Measurements from ENCODE around the gene CEP83. TPM values are rescaled to one million over a fixed set of nuclear protein-coding genes. Genes with fewer than 3 reads are reported as not detected.
"Not testable (repeated sequence)": the region's sequence is repeated elsewhere in the genome, so short reads cannot be mapped to it uniquely, and the experiment has no call there.

Gene CEP83
- total and polyA plus RNA-seq, 5 donors: 14.4 to 45.7 (median 26.5) TPM

GRCh38 chr12:94333396-94333795, 126.3 kb downstream of the CEP83 start:
- H3K4me1 ChIP-seq (ENCODE audit: control insufficient read depth, insufficient read depth, low read length): no peaks in the 10 kb centered on the region
- intact Hi-C loops (cut with DNase I): no loop called here
- no peak overlapping the region for H3K4me3 ChIP-seq (ENCODE audit: low read length)
- DNase-seq (no peak), ATAC-seq (no peak)
- no peaks in the 10 kb centered on the region for H3K27me3 ChIP-seq (ENCODE audit: control insufficient read depth, insufficient read depth)
- H3K27ac ChIP-seq (ENCODE audit: low read length): no peak overlapping the region
- no peaks in the 10 kb centered on the region for H3K9me3 ChIP-seq (ENCODE audit: control insufficient read depth, low read length)
- WGBS: 86% methylated on average over 3 of the region's 3 CpGs

- WGBS: 89% methylated on average over 1 of the region's 1 CpG
- intact Hi-C loops (cut with DNase I): loop anchor here in 2 of 4 donors (10.0 kb wide), 1 partner anchor 205 kb away; no protein-coding TSS in a partner anchor
Observed at GRCh38 chr12:94329366-94329765, 130.3 kb downstream of the CEP83 start.

GRCh38 chr12:94327809-94328208, 131.9 kb downstream of the CEP83 start:
- Histone ChIP-seq H3K9me3 (ENCODE audit: control insufficient read depth, low read length) (no peaks in the 10 kb centered on the region), H3K4me1 (ENCODE audit: control insufficient read depth, insufficient read depth, low read length) (no peaks in the 10 kb centered on the region), H3K27me3 (ENCODE audit: control insufficient read depth, insufficient read depth) (no peaks in the 10 kb centered on the region), H3K4me3 (ENCODE audit: low read length) (no peak overlapping the region), H3K27ac (ENCODE audit: low read length) (no peak overlapping the region)
- intact Hi-C loops (cut with DNase I): loop anchor here in 2 of 4 donors (10.0 kb wide), 1 partner anchor 207 kb away; no protein-coding TSS in a partner anchor
- ATAC-seq: no peak
- no peak for DNase-seq
- 86% methylated on average over 1 of the region's 1 CpG for WGBS

More at GRCh38 chr12:94329366-94329765, 130.3 kb downstream of the CEP83 start:
- H3K4me1 ChIP-seq (ENCODE audit: control insufficient read depth, insufficient read depth, low read length): no peaks in the 10 kb centered on the region
- H3K9me3 ChIP-seq (ENCODE audit: control insufficient read depth, low read length): no peaks in the 10 kb centered on the region
- no peak overlapping the region for H3K27ac ChIP-seq (ENCODE audit: low read length)
- DNase-seq: no peak
- H3K27me3 ChIP-seq (ENCODE audit: control insufficient read depth, insufficient read depth): no peaks in the 10 kb centered on the region
- no peak for ATAC-seq
- no peak overlapping the region for H3K4me3 ChIP-seq (ENCODE audit: low read length)

- H3K4me1 ChIP-seq (ENCODE audit: control insufficient read depth, insufficient read depth, low read length): no peaks in the 10 kb centered on the region
- H3K27me3 ChIP-seq (ENCODE audit: control insufficient read depth, insufficient read depth): no peaks in the 10 kb centered on the region
- no peak overlapping the region for H3K27ac ChIP-seq (ENCODE audit: low read length)
- intact Hi-C loops (cut with DNase I): loop anchor here in 2 of 4 donors (10.0 kb wide), 1 partner anchor 208 kb away; no protein-coding TSS in a partner anchor
- H3K4me3 ChIP-seq (ENCODE audit: low read length): no peak overlapping the region
- no peak for DNase-seq
- H3K9me3 ChIP-seq (ENCODE audit: control insufficient read depth, low read length): no peaks in the 10 kb centered on the region
- no peak for ATAC-seq
Observed at GRCh38 chr12:94326727-94327126, 132.9 kb downstream of the CEP83 start.

GRCh38 chr12:94326234-94326633, 133.4 kb downstream of the CEP83 start:
- H3K27ac ChIP-seq (ENCODE audit: low read length): no peak overlapping the region
- no peaks in the 10 kb centered on the region for H3K9me3 ChIP-seq (ENCODE audit: control insufficient read depth, low read length)
- no peaks in the 10 kb centered on the region for H3K4me1 ChIP-seq (ENCODE audit: control insufficient read depth, insufficient read depth, low read length)
- intact Hi-C loops (cut with DNase I): loop anchor here in 2 of 4 donors (10.0 kb wide), 1 partner anchor 209 kb away; no protein-coding TSS in a partner anchor
- no peak overlapping the region for H3K4me3 ChIP-seq (ENCODE audit: low read length)
- H3K27me3 ChIP-seq (ENCODE audit: control insufficient read depth, insufficient read depth): no peaks in the 10 kb centered on the region
- no peak for DNase-seq
- 100% methylated on average over 1 of the region's 1 CpG for WGBS
- no peak for ATAC-seq

GRCh38 chr12:94322346-94322745, 137.3 kb downstream of the CEP83 start:
- no peak for ATAC-seq
- Histone ChIP-seq H3K27me3 (ENCODE audit: control insufficient read depth, insufficient read depth) (no peaks in the 10 kb centered on the region), H3K27ac (ENCODE audit: low read length) (no peak overlapping the region), H3K9me3 (ENCODE audit: control insufficient read depth, low read length) (no peaks in the 10 kb centered on the region), H3K4me3 (ENCODE audit: low read length) (no peak overlapping the region), H3K4me1 (ENCODE audit: control insufficient read depth, insufficient read depth, low read length) (no peaks in the 10 kb centered on the region)
- intact Hi-C loops (cut with DNase I): loop anchor here in 2 of 4 donors (10.0 kb wide), 1 partner anchor 212 kb away; no protein-coding TSS in a partner anchor
- peak in 1 of 3 donors; percentile 59 for DNase-seq
- 65% methylated on average over 2 of the region's 2 CpGs for WGBS

GRCh38 chr12:94320109-94320508, 139.6 kb downstream of the CEP83 start:
- ATAC-seq (no peak), DNase-seq (no peak)
- intact Hi-C loops (cut with DNase I): loop anchor here in 2 of 4 donors (10.0 kb wide), 1 partner anchor 215 kb away; no protein-coding TSS in a partner anchor
- Histone ChIP-seq H3K9me3 (ENCODE audit: control insufficient read depth, low read length) (no peaks in the 10 kb centered on the region), H3K4me3 (ENCODE audit: low read length) (no peak overlapping the region), H3K27me3 (ENCODE audit: control insufficient read depth, insufficient read depth) (no peaks in the 10 kb centered on the region), H3K27ac (ENCODE audit: low read length) (no peak overlapping the region), H3K4me1 (ENCODE audit: control insufficient read depth, insufficient read depth, low read length) (no peaks in the 10 kb centered on the region)

GRCh38 chr12:94318181-94318580, 141.5 kb downstream of the CEP83 start:
- H3K27ac ChIP-seq (ENCODE audit: low read length): no peak overlapping the region
- H3K9me3 ChIP-seq (ENCODE audit: control insufficient read depth, low read length): no peaks in the 10 kb centered on the region
- no peak for ATAC-seq
- H3K27me3 ChIP-seq (ENCODE audit: control insufficient read depth, insufficient read depth): no peaks in the 10 kb centered on the region
- no peak overlapping the region for H3K4me3 ChIP-seq (ENCODE audit: low read length)
- intact Hi-C loops (cut with DNase I): loop anchor here in 1 of 4 donors (10.0 kb wide), 1 partner anchor 197 kb away; no protein-coding TSS in a partner anchor
- 54% methylated on average over 1 of the region's 1 CpG for WGBS
- DNase-seq: no peak
- no peaks in the 10 kb centered on the region for H3K4me1 ChIP-seq (ENCODE audit: control insufficient read depth, insufficient read depth, low read length)

- not testable (repeated sequence) for H3K4me1 ChIP-seq (ENCODE audit: control insufficient read depth, insufficient read depth, low read length); ATAC-seq; H3K9me3 ChIP-seq (ENCODE audit: control insufficient read depth, low read length); H3K27ac ChIP-seq (ENCODE audit: low read length); H3K27me3 ChIP-seq (ENCODE audit: control insufficient read depth, insufficient read depth); H3K4me3 ChIP-seq (ENCODE audit: low read length); DNase-seq
- WGBS: 97% methylated on average over 2 of the region's 2 CpGs
- intact Hi-C loops (cut with DNase I): loop anchor here in 1 of 4 donors (10.0 kb wide), 1 partner anchor 198 kb away; no protein-coding TSS in a partner anchor
Observed at GRCh38 chr12:94316600-94316999, 143.1 kb downstream of the CEP83 start.

- no peak for DNase-seq
- H3K4me3 ChIP-seq (ENCODE audit: low read length): no peak overlapping the region
- no peak for ATAC-seq
- intact Hi-C loops (cut with DNase I): loop anchor here in 1 of 4 donors (10.0 kb wide), 1 partner anchor 202 kb away; no protein-coding TSS in a partner anchor
- H3K4me1 ChIP-seq (ENCODE audit: control insufficient read depth, insufficient read depth, low read length): no peaks in the 10 kb centered on the region
- WGBS: 97% methylated on average over 1 of the region's 1 CpG
- no peaks in the 10 kb centered on the region for H3K9me3 ChIP-seq (ENCODE audit: control insufficient read depth, low read length)
- no peak overlapping the region for H3K27ac ChIP-seq (ENCODE audit: low read length)
- H3K27me3 ChIP-seq (ENCODE audit: control insufficient read depth, insufficient read depth): no peaks in the 10 kb centered on the region
Observed at GRCh38 chr12:94312378-94312777, 147.3 kb downstream of the CEP83 start.

- intact Hi-C loops (cut with DNase I): no loop called here
- WGBS: 89% methylated on average over 5 of the region's 5 CpGs
- H3K4me1 ChIP-seq (ENCODE audit: control insufficient read depth, insufficient read depth, low read length): peaks cover 2% of the 10 kb centered on the region
- no peak for DNase-seq
- ATAC-seq: no peak
- no peaks in the 10 kb centered on the region for H3K9me3 ChIP-seq (ENCODE audit: control insufficient read depth, low read length)
- no peaks in the 10 kb centered on the region for H3K27me3 ChIP-seq (ENCODE audit: control insufficient read depth, insufficient read depth)
- no peak overlapping the region for H3K27ac ChIP-seq (ENCODE audit: low read length)
- H3K4me3 ChIP-seq (ENCODE audit: low read length): no peak overlapping the region
Observed at GRCh38 chr12:94309373-94309772, 150.3 kb downstream of the CEP83 start.

Measured in right cardiac atrium (tissue), 5 donors.